Esophagus muscularis mucosa (tissue), 4 donors: Measurements from ENCODE around the gene EHD4. TPM values are rescaled to one million over a fixed set of nuclear protein-coding genes. Genes with fewer than 3 reads are reported as not detected.

Experiments
- DNase-seq: peaks from one replicate; pipeline ENCODE4 v3.0.0-alpha.2; 2017; ENCODE audit errors: extremely low spot score
- H3K27ac ChIP-seq, 4 donors: fragments of 200-600 bp; sonication (generic); replicated peaks in 1 of 4; 1 replicate in 3 of 4; 2 replicates in 1 of 4; pipeline ENCODE4 v1.5.1; 2016 to 2019; ENCODE audit warnings: mild to moderate bottlenecking in 1 of 4
- H3K27me3 ChIP-seq, 4 donors: fragments of 200-600 bp; sonication (generic); one replicate each; pipeline versions ENCODE4 v1.5.1 to v1.6.0; 2016 to 2019
- H3K36me3 ChIP-seq, 4 donors: fragments of 200-600 bp; sonication (generic); one replicate each; pipeline ENCODE4 v1.5.1; 2016 to 2019
- H3K4me1 ChIP-seq, 4 donors: fragments of 200-600 bp; sonication (generic); one replicate each; pipeline ENCODE4 v1.5.1; 2016 to 2019
- H3K4me3 ChIP-seq, 4 donors: fragments of 200-600 bp; sonication (generic); 1 replicate in 2 of 4; 2 replicates in 2 of 4; pipeline ENCODE4 v1.5.1; 2016 to 2019; ENCODE audit warnings: mild to moderate bottlenecking in 4 of 4, moderate library complexity in 1 of 4
- H3K9me3 ChIP-seq, 4 donors: fragments of 200-600 bp; sonication (generic); 1 replicate in 3 of 4; 2 replicates in 1 of 4; pipeline ENCODE4 v1.5.1; 2016 to 2019
- EP300 ChIP-seq: sonication (generic); formaldehyde crosslinking; IDR thresholded peaks from one replicate; pipeline ENCODE4 v1.6.1; 2017; ENCODE audit warnings: antibody characterized with exemption
- POLR2A ChIP-seq: fragments of 450-650 bp; IDR thresholded peaks from one replicate; pipeline ENCODE4 v1.6.1; 2017; ENCODE audit warnings: antibody characterized with exemption, moderate library complexity, mild to moderate bottlenecking, low read depth
- POLR2AphosphoS5 ChIP-seq, 2 donors: sonication (generic); formaldehyde crosslinking; IDR thresholded peaks; one replicate each; pipeline ENCODE4 v1.6.1; 2017; ENCODE audit warnings: antibody characterized with exemption in 2 of 2
- WGBS: methylation state at CpG from one replicate; pipeline ENCODE4 v1.1.5; 2018; 5-methylcytosine and 5-hydroxymethylcytosine counted together
- intact Hi-C: fragments of 100-400 bp; cut with DNase I; formaldehyde crosslinking; loops from one replicate; pipeline ENCODE4 v1.15.1; 2023
- total RNA-seq, 4 donors: library from RNA; depleted of rRNA; stranded (reverse); fragments of >200 nt; gene quantifications; one replicate each; pipeline versions ENCODE4 v1.1.0 to v1.2.1, GENCODE V29; 2016
- TF ChIP-seq, protein P1 (sequence below), 3 experiments: fragments of 200-600 bp in 2 of 3; fragments of 450-650 bp in 1 of 3; sonication (generic) in 2 of 3; IDR thresholded peaks; one replicate each; pipeline ENCODE4 v1.5.1; 2017 to 2019; ENCODE audit warnings: antibody characterized with exemption in 3 of 3, mild to moderate bottlenecking in 2 of 3, moderate library complexity in 1 of 3

The EHD4 gene
- total RNA-seq, 4 donors from 2014 or later: 10.0 to 24.7 (median 21.7) TPM

DNA sequence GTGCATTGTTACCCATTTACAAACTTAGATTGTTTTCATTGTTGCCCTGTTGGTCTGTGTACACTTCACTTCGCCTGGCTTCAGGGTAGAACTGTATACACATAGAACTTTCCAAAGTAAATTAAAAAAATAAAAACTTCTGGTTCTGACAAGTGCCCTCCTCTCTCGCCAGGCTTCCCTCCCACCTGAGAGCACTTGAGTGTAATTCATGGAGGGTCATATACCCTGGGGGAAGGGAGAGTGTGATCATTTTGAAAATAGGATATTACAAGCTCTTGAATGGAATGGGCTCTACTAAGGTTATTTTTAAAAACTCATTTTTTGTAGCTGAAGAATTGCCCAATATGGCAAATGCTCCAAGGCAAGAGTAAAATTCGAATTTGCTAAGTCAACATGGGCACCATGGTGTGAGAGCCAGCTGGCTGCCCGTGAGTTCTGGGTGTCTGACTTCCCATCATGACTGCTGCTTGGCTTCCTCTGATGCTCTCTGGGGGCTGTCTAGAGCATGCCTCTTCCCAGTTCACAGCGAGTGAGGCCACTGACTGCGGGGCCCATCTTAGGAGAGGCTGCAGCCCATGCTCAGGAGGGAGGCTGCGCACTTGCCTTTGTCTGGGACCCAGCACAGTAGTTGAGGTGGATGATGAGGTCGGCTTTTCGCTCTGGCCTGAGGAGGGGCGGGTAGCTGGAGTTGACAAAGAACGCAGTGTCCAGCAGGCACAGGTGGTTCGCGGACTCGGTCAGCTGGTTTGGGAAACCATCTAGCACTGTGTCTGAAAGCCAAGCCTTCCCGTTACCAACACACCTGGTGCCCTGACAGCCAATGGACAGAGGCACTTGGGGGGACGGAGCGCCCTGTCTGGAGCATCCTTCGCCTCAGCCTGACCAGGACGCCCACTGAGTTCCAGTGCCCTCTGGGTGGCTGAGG, 13.1 kb upstream of the EHD4 start:
- TF ChIP-seq EP300: no peak
- TF ChIP-seq, protein P1, sequence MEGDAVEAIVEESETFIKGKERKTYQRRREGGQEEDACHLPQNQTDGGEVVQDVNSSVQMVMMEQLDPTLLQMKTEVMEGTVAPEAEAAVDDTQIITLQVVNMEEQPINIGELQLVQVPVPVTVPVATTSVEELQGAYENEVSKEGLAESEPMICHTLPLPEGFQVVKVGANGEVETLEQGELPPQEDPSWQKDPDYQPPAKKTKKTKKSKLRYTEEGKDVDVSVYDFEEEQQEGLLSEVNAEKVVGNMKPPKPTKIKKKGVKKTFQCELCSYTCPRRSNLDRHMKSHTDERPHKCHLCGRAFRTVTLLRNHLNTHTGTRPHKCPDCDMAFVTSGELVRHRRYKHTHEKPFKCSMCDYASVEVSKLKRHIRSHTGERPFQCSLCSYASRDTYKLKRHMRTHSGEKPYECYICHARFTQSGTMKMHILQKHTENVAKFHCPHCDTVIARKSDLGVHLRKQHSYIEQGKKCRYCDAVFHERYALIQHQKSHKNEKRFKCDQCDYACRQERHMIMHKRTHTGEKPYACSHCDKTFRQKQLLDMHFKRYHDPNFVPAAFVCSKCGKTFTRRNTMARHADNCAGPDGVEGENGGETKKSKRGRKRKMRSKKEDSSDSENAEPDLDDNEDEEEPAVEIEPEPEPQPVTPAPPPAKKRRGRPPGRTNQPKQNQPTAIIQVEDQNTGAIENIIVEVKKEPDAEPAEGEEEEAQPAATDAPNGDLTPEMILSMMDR (IDR thresholded peaks at IDR 0.05): no peak
- H3K4me3 ChIP-seq: no peak overlapping the region
- no peaks in the 10 kb centered on the region for H3K27me3 ChIP-seq
- no peak for DNase-seq
- no peaks in the 10 kb centered on the region for H3K36me3 ChIP-seq
- intact Hi-C loops: no loop called here
- H3K27ac ChIP-seq: no peak overlapping the region
- no peaks in the 10 kb centered on the region for H3K9me3 ChIP-seq
- H3K4me1 ChIP-seq: peaks cover 0 to 8% (median 6%) of the 10 kb centered on the region in 4 donors
- WGBS: 93% methylated on average over 18 of the region's 19 CpGs

DNA sequence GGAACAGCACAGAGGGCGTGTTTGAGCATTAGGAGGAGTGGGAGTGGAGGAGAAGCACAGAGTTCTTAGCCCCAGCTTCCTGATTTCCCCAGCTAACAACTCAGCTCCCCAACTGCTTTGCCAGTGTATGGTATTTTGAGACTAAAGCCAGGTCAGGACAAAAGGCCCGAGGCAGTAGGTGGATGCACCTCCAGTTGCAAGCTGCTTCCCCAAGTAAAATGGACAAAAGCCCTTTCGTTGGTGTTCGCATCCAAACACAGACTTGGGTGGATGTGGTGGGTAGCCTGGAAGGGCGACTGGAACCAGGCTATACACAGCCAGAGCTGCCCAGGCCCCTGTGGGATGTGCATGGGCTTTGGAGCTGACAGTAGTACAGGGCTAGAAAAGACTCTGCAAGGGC, 12.3 kb upstream of the EHD4 start:
- intact Hi-C loops: no loop called here
- TF ChIP-seq POLR2A: no peak
- no peak for TF ChIP-seq POLR2AphosphoS5 (IDR thresholded peaks at IDR 0.05)
- TF ChIP-seq, protein P1 (IDR thresholded peaks at IDR 0.05): no peak
- no peak for TF ChIP-seq EP300
- H3K4me3 ChIP-seq: no peak overlapping the region
- no peak overlapping the region for H3K27ac ChIP-seq
- H3K9me3 ChIP-seq: no peaks in the 10 kb centered on the region
- no peak for DNase-seq
- peaks cover 0 to 8% (median 8%) of the 10 kb centered on the region in 4 donors for H3K4me1 ChIP-seq
- no peaks in the 10 kb centered on the region for H3K36me3 ChIP-seq
- WGBS: 97% methylated on average over 5 of the region's 5 CpGs
- no peaks in the 10 kb centered on the region for H3K27me3 ChIP-seq

DNA sequence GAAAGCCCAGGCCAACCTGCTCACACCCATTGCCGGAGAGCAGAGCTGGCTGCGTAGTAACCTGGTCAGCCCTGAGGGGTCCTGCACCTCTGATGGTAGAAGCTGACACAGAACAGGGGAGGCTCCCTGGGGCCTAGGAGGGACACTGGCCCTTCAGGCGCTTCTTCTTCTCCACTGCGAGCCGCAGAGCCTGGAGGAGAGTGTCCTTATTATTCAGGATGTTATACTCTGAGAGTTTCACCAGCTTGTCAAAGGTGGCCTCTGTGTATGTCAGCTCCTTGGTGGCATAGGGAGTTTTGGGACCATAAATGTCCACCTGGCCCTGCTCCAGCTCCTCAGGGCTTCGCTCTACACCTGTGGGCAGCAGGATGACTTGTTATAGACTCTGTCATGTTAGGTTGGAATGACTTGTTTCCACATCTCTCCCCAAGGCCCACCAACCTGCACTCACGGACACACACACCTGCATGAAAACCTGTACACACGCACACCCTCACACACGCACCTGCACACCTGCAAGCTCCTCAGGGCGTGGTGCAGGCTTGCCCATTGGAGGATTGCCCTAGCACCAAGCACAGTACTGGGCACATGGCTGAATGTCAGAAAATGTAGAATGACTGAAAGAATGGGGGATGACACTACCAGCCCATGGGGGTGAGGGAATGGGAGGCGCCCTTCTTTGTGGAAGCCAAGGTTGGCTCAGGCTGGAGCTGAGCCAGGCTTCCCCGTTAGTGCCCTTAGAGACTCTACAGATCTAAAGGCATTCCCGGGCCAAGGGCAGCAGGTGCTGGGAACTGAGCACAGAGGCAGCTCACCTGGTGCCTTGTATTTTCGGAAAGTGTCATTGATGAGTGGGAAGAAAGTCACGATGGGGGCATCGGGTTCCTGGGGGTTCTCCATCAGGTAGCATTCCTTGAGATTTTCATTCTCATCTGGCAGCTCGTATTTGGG, 11.5 kb upstream of the EHD4 start:
- intact Hi-C loops: no loop called here
- Histone ChIP-seq H3K36me3 (no peaks in the 10 kb centered on the region), H3K27ac (no peak overlapping the region), H3K4me1 (peaks cover 0 to 8% (median 8%) of the 10 kb centered on the region in 4 donors), H3K27me3 (no peaks in the 10 kb centered on the region), H3K4me3 (no peak overlapping the region), H3K9me3 (no peaks in the 10 kb centered on the region)
- WGBS: 97% methylated on average over 17 of the region's 17 CpGs
- no peak for TF ChIP-seq EP300
- TF ChIP-seq POLR2A: no peak
- TF ChIP-seq POLR2AphosphoS5 (IDR thresholded peaks at IDR 0.05): no peak
- TF ChIP-seq, protein P1 (IDR thresholded peaks at IDR 0.05): no peak
- no peak for DNase-seq

DNA sequence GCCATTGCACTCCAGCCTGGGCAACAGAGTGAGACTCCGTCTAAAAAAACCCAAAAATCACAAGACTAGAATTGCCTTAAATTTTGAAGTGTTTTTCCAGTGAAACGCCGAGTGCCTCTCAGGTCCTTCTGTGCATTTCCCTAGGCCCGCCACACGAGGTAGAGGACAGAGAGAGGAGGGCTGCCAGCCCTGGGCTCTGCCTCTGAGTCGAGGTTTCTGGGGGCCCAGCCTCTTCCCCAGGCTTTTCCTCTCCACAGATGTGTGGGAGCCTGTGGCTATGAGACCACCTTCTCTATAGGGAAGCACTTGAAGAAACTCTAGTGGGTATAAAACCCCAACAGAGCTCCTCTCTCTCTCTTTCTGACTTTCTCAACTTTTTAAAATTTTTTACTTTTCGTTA, 10.9 kb upstream of the EHD4 start:
- H3K4me1 ChIP-seq: peaks cover 0 to 8% (median 8%) of the 10 kb centered on the region in 4 donors
- DNase-seq: no peak
- no peak overlapping the region for H3K4me3 ChIP-seq
- no peak overlapping the region for H3K27ac ChIP-seq
- no peaks in the 10 kb centered on the region for H3K9me3 ChIP-seq
- TF ChIP-seq POLR2A (no peak), EP300 (no peak), POLR2AphosphoS5 (IDR thresholded peaks at IDR 0.05) (no peak)
- TF ChIP-seq, protein P1 (IDR thresholded peaks at IDR 0.05): no peak
- intact Hi-C loops: no loop called here
- no peaks in the 10 kb centered on the region for H3K27me3 ChIP-seq
- H3K36me3 ChIP-seq: no peaks in the 10 kb centered on the region
- WGBS: 82% methylated on average over 7 of the region's 7 CpGs
